DMS79 treated with DMSO at 0.1 percent for 48 hours (cell line): Measurements from ENCODE around the gene SMIM44.
"Not testable (repeated sequence)": the region's sequence is repeated elsewhere in the genome, so short reads cannot be mapped to it uniquely, and the experiment has no call there.

Experiments
- DNase-seq: peaks from one replicate; lab custom pipeline; 2025; lab: John Stamatoyannopoulos, UW

The SMIM44 gene

GRCh38 chr19:3483226-3483628, at the start of gene SMIM44:
TSS of gene SMIM44 (minus strand) at chr19:3483441. CDS start at chr19:3483403, 38 bp downstream.
- no peak for DNase-seq

- no peak for DNase-seq
Observed at GRCh38 chr19:3533033-3533432, 49.8 kb upstream of the SMIM44 start.

- no peak for DNase-seq
Observed at GRCh38 chr19:3532154-3532786, 49.0 kb upstream of the SMIM44 start.

GRCh38 chr19:3531716-3532115, 48.5 kb upstream of the SMIM44 start:
- no peak for DNase-seq

- DNase-seq: no peak
Observed at GRCh38 chr19:3530389-3530788, 47.1 kb upstream of the SMIM44 start.

- not testable (repeated sequence) for DNase-seq
Observed at GRCh38 chr19:3529299-3529698, 46.1 kb upstream of the SMIM44 start.

- DNase-seq: no peak
Observed at GRCh38 chr19:3528539-3529211, 45.4 kb upstream of the SMIM44 start.

GRCh38 chr19:3528080-3528479, 44.8 kb upstream of the SMIM44 start:
- no peak for DNase-seq

GRCh38 chr19:3527238-3527910, 44.1 kb upstream of the SMIM44 start:
- no peak for DNase-seq

GRCh38 chr19:3526507-3527237, 43.4 kb upstream of the SMIM44 start:
- no peak for DNase-seq

- no peak for DNase-seq
Observed at GRCh38 chr19:3524904-3525451, 41.7 kb upstream of the SMIM44 start.

- no peak for DNase-seq
Observed at GRCh38 chr19:3524078-3524842, 41.0 kb upstream of the SMIM44 start.

GRCh38 chr19:3523361-3524077, 40.3 kb upstream of the SMIM44 start:
- DNase-seq: no peak

GRCh38 chr19:3522421-3523360, 39.5 kb upstream of the SMIM44 start:
- no peak for DNase-seq

GRCh38 chr19:3521104-3521445, 37.8 kb upstream of the SMIM44 start:
- DNase-seq: no peak

- no peak for DNase-seq
Observed at GRCh38 chr19:3520166-3521103, 37.2 kb upstream of the SMIM44 start.

GRCh38 chr19:3519126-3519525, 35.9 kb upstream of the SMIM44 start:
- no peak for DNase-seq

GRCh38 chr19:3518659-3519058, 35.4 kb upstream of the SMIM44 start:
- no peak for DNase-seq

GRCh38 chr19:3518255-3518654, 35.0 kb upstream of the SMIM44 start:
- DNase-seq: no peak
